HCT116 (cell line): ENCODE results near the gene BMP5. TPM values are rescaled to one million over a fixed set of nuclear protein-coding genes. Genes with fewer than 3 reads are reported as not detected.

ENCODE experiments used
- ATAC-seq: fragments of 200-7000 bp; cut with Tn5 transposase; 2 replicates; pipeline ENCODE4 v1.9.1; 2020; ENCODE audit warnings: mild to moderate bottlenecking, moderate library complexity
- BruUV-seq: library from RNA; stranded (reverse); fragments of 400-500 nt; replicated peaks from 2 replicates; lab custom pipeline; 2021; lab: Mats Ljungman, UMichigan
- CTCF ChIA-PET: fragments of 300-600 bp; sonication (Branson Sonifier 250); formaldehyde crosslinking; loops from one replicate; lab custom pipeline; 2021; ENCODE audit warnings: antibody characterized with exemption; lab: Charles Lee
- POLR2A ChIA-PET: fragments of 300-600, 350-600 bp; sonication (Branson Sonifier 250); formaldehyde crosslinking; loops from one replicate; lab custom pipeline; 2021; ENCODE audit warnings: antibody characterized with exemption; lab: Charles Lee
- RAD21 ChIA-PET, 2 experiments: fragments of 300-600 bp; sonication (Branson Sonifier 250); formaldehyde crosslinking; loops; one replicate each; lab custom pipeline; 2023; ENCODE audit warnings: low total read pairs in 2 of 2; ENCODE audit not compliant: uncharacterized antibody in 2 of 2, unreplicated experiment in 2 of 2, low non-redundant PET in 1 of 2; lab: Charles Lee
- DNase-seq: peaks from one replicate; pipeline ENCODE4 v3.0.0-alpha.2; 2010; ENCODE audit warnings: low read depth, low spot score
- H2AFZ ChIP-seq: fragments of 200-600 bp; shearing (Covaris generic), sonication (generic); 2 replicates; pipeline ENCODE4 v1.6.1; 2017; ENCODE audit warnings: low read depth, mixed run types, mixed read lengths, antibody characterized with exemption, low read length; ENCODE audit not compliant: poor library complexity, severe bottlenecking
- H3K27ac ChIP-seq: 2 replicates; pipeline ENCODE4 v1.5.1; 2012; ENCODE audit warnings: low read depth, low read length
- H3K27me3 ChIP-seq: fragments of 200-600 bp; sonication (generic); 2 replicates; pipeline ENCODE4 v1.6.1; 2016; ENCODE audit warnings: mixed run types, low read length, mixed read lengths; ENCODE audit not compliant: insufficient read depth
- H3K36me3 ChIP-seq, 2 experiments: fragments of 200-500 bp in 1 of 2; fragments of 200-600 bp in 1 of 2; sonication (Bioruptor generic) in 1 of 2; sonication (generic) in 1 of 2; 2 replicates each; pipeline versions ENCODE4 v1.5.1 to v1.6.1; 2014 to 2016; ENCODE audit warnings: low read length in 2 of 2, inconsistent platforms in 1 of 2, mixed read lengths in 1 of 2, mixed run types in 1 of 2; ENCODE audit not compliant: insufficient read depth in 2 of 2, control insufficient read depth in 1 of 2
- H3K4me1 ChIP-seq, 2 experiments: fragments of 200-600 bp in 1 of 2; sonication (generic) in 1 of 2; 2 replicates each; pipeline versions ENCODE4 v1.5.1 to v1.6.1; 2012 to 2017; ENCODE audit warnings: low read length in 2 of 2, inconsistent platforms in 1 of 2, mild to moderate bottlenecking in 1 of 2, mixed read lengths in 1 of 2, mixed run types in 1 of 2, moderate library complexity in 1 of 2; ENCODE audit not compliant: insufficient read depth in 2 of 2, control insufficient read depth in 1 of 2
- H3K4me2 ChIP-seq: fragments of 200-600 bp; sonication (generic); 2 replicates; pipeline ENCODE4 v1.6.1; 2017; ENCODE audit warnings: mixed run types, low read length, mixed read lengths
- H3K4me3 ChIP-seq, 2 experiments: fragments of 200-600 bp in 1 of 2; sonication (generic) in 1 of 2; replicated peaks in 1 of 2; 2 replicates each; pipeline ENCODE4 v1.5.1; 2011 to 2016; ENCODE audit warnings: low read length in 2 of 2, control low read depth in 1 of 2, low read depth in 1 of 2, mild to moderate bottlenecking in 1 of 2, mixed read lengths in 1 of 2, mixed run types in 1 of 2
- H3K79me2 ChIP-seq: fragments of 200-600 bp; sonication (generic); 2 replicates; pipeline ENCODE4 v1.6.1; 2017; ENCODE audit warnings: mild to moderate bottlenecking, mixed run types, low read length, moderate library complexity, mixed read lengths; ENCODE audit not compliant: insufficient read depth
- H3K9ac ChIP-seq: fragments of 200-600 bp; sonication (generic); 2 replicates; pipeline ENCODE4 v1.6.1; 2016; ENCODE audit warnings: low read length, mixed read lengths
- H3K9me2 ChIP-seq: fragments of 200-600 bp; sonication (generic), shearing (Covaris generic); 2 replicates; pipeline ENCODE4 v1.6.1; 2017; ENCODE audit warnings: mixed run types, mild to moderate bottlenecking, moderate library complexity; ENCODE audit not compliant: insufficient read depth
- H3K9me3 ChIP-seq, 2 experiments: fragments of 200-500 bp in 1 of 2; fragments of 200-600 bp in 1 of 2; sonication (Bioruptor generic) in 1 of 2; sonication (generic) in 1 of 2; 2 replicates each; pipeline ENCODE4 v1.6.1; 2014 to 2017; ENCODE audit warnings: low read length in 2 of 2, mixed read lengths in 2 of 2, inconsistent platforms in 1 of 2, low read depth in 1 of 2, mild to moderate bottlenecking in 1 of 2, mixed run types in 1 of 2, moderate library complexity in 1 of 2; ENCODE audit not compliant: control insufficient read depth in 1 of 2, insufficient read depth in 1 of 2
- H4K20me1 ChIP-seq: fragments of 200-600 bp; sonication (generic), shearing (Covaris generic); 2 replicates; pipeline ENCODE4 v1.6.1; 2017; ENCODE audit warnings: mixed run types, mild to moderate bottlenecking, moderate library complexity; ENCODE audit not compliant: insufficient read depth
- CBX3 ChIP-seq: IDR thresholded peaks from 2 replicates; pipeline ENCODE4 v1.6.1; 2012; ENCODE audit warnings: low read depth
- CEBPB ChIP-seq: IDR thresholded peaks from 2 replicates; pipeline ENCODE4 v1.6.1; 2012; ENCODE audit warnings: low read depth
- ELF1 ChIP-seq: IDR thresholded peaks from 2 replicates; pipeline ENCODE4 v1.6.1; 2012; ENCODE audit warnings: low read depth, borderline replicate concordance
- EZH2 ChIP-seq: fragments of 200-600 bp; sonication (generic); IDR thresholded peaks from 2 replicates; pipeline ENCODE4 v1.6.1; 2017; ENCODE audit warnings: antibody characterized with exemption, mixed run types
- EZH2phosphoT487 ChIP-seq: fragments of 200-600 bp; IDR thresholded peaks from 2 replicates; pipeline ENCODE4 v1.6.1; 2018; ENCODE audit warnings: antibody characterized with exemption, borderline replicate concordance
- JUND ChIP-seq: IDR thresholded peaks from 2 replicates; pipeline ENCODE4 v1.6.1; 2012
- MAX ChIP-seq: IDR thresholded peaks from 2 replicates; pipeline ENCODE4 v1.6.1; 2012
- POLR2AphosphoS5 ChIP-seq: IDR thresholded peaks from 2 replicates; pipeline ENCODE4 v1.6.1; 2011; ENCODE audit warnings: mild to moderate bottlenecking, low read depth, low read length, moderate library complexity
- SP1 ChIP-seq: IDR thresholded peaks from 2 replicates; pipeline ENCODE4 v1.6.1; 2012; ENCODE audit warnings: low read depth
- TCF7L2 ChIP-seq: IDR thresholded peaks from 2 replicates; pipeline ENCODE4 v1.7.0; 2011; ENCODE audit warnings: borderline replicate concordance, inconsistent platforms; ENCODE audit not compliant: insufficient read depth, insufficient read length; ENCODE audit errors: extremely low read depth
- YY1 ChIP-seq: IDR thresholded peaks from 2 replicates; pipeline ENCODE4 v1.6.1; 2011; ENCODE audit warnings: low read length, low read depth, moderate library complexity, mild to moderate bottlenecking; ENCODE audit not compliant: insufficient replicate concordance; ENCODE audit errors: extremely low read depth
- ZFX ChIP-seq: fragments of 450-650 bp; IDR thresholded peaks from 2 replicates; pipeline ENCODE4 v1.6.1; 2017
- ZNF274 ChIP-seq: fragments of 200-500 bp; sonication (Bioruptor generic); IDR thresholded peaks from 2 replicates; pipeline ENCODE4 v1.6.1; 2014; ENCODE audit warnings: mild to moderate bottlenecking, low read depth, low read length, inconsistent platforms
- intact Hi-C: fragments of 100-400 bp; cut with micrococcal nuclease; formaldehyde crosslinking; loops from 2 replicates; pipeline ENCODE4 v1.10.0; 2022
- total RNA-seq: library from RNA; stranded (reverse); gene quantifications from one replicate; pipeline ENCODE4 v1.2.1, GENCODE V29; 2021; ENCODE audit not compliant: unreplicated experiment

Gene BMP5
- total RNA-seq, 1 experiment from 2014 or later, result not detected

GRCh38 chr6:55777469-55777868 lies 97.9 kb downstream of the BMP5 start:
- Histone ChIP-seq H3K9ac (no peak overlapping the region), H3K9me2 (no peaks in the 10 kb centered on the region), H3K27me3 (peaks cover 68% of the 10 kb centered on the region), H4K20me1 (no peaks in the 10 kb centered on the region), H3K36me3 (no peaks in the 10 kb centered on the region), H3K4me1 (no peaks in the 10 kb centered on the region), H2AFZ (no peak overlapping the region), H3K4me2 (no peak overlapping the region), H3K4me3 (no peak overlapping the region)
- no peak for DNase-seq
- RAD21 ChIA-PET, result no interaction called here
- CTCF ChIA-PET, result no interaction called here
- TF ChIP-seq TCF7L2, result no peak
- no peak for TF ChIP-seq JUND
- no peak for TF ChIP-seq ZNF274
- TF ChIP-seq ZFX, result no peak
- no peak for TF ChIP-seq MAX
- no peak for TF ChIP-seq CEBPB
- no peak for TF ChIP-seq EZH2phosphoT487
- TF ChIP-seq SP1, result no peak
- TF ChIP-seq EZH2, result no peak
- TF ChIP-seq, all 23 proteins: peak for 0
- Histone ChIP-seq H3K9me3 (no peaks in the 10 kb centered on the region), H3K79me2 (no peaks in the 10 kb centered on the region), H3K27ac (no peak overlapping the region)
- no TSS peak for BruUV-seq
- ATAC-seq, result no peak
- POLR2A ChIA-PET, result no interaction called here
- intact Hi-C loops, result no loop called here

- no peaks in the 10 kb centered on the region for H4K20me1 ChIP-seq
- intact Hi-C loops, result no loop called here
- H3K4me1 ChIP-seq, result no peaks in the 10 kb centered on the region
- no peak overlapping the region for H3K9ac ChIP-seq
- ChIA-PET POLR2A (no interaction called here), RAD21 (no interaction called here)
- ATAC-seq, result no peak
- no peaks in the 10 kb centered on the region for H3K9me3 ChIP-seq
- H3K9me2 ChIP-seq, result no peaks in the 10 kb centered on the region
- DNase-seq, result no peak
- no peak overlapping the region for H3K4me3 ChIP-seq
- no peak overlapping the region for H2AFZ ChIP-seq
- no peak for TF ChIP-seq CBX3
- TF ChIP-seq YY1, result no peak
- no peak for TF ChIP-seq POLR2AphosphoS5
- TF ChIP-seq ELF1, result no peak
- TF ChIP-seq, all 23 proteins: peak for 0
- Histone ChIP-seq H3K27me3 (peaks cover 72% of the 10 kb centered on the region), H3K36me3 (no peaks in the 10 kb centered on the region), H3K4me2 (no peak overlapping the region), H3K79me2 (no peaks in the 10 kb centered on the region), H3K27ac (no peak overlapping the region)
- BruUV-seq, result no TSS peak
- CTCF ChIA-PET, result no interaction called here
Measured at GRCh38 chr6:55776113-55776512, 99.3 kb downstream of the BMP5 start.
